ENCODE data around the gene TAS2R20.

Gene TAS2R20

DNA sequence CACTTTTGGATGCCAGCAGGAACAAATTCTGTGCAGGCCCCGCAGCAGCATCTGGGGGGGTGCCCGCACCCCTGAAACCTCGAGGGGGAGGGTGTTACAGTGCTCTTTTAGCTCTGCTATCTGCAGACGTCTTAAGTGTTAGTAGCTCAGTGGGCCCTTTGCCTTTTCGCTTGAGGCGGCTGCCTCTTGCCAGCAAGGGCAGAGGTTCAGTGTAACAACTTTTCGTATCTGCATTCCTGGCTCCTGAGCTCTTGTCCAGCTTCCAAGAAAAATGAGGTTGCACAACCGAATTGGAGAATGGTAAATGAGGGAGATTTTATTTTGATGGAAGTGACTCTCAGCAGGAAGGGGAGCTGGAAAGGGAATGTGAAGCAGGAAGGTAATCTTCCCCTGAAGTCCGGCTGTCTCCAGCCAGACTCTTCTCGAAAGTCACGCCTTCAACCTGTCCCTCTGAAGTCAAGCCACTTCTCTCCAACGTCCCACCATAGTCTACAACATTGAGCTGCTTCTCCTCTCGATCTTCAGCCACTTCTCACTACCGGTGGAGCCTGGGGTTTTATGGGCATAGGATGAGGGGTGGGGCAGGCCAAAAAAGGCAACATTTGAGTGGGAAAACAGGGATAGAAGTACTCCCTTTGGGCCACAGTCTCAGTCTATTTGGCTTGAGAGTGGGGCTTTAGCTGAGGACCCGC, 29.2 kb downstream of the TAS2R20 start:
- no peak for DNase-seq (ENCODE audit: extremely low spot score)
- ChIA-PET POLR2A (no interaction called here), CTCF (no interaction called here)
- TF ChIP-seq TARDBP (IDR thresholded peaks at IDR 0.05) (no peak), LEF1 (IDR thresholded peaks at IDR 0.05; ENCODE audit: borderline replicate concordance) (no peak), ARNT (IDR thresholded peaks at IDR 0.05) (no peak), HDGF (IDR thresholded peaks at IDR 0.05; ENCODE audit: borderline replicate concordance) (no peak), FOXA1 (IDR thresholded peaks at IDR 0.05) (no peak), FOXM1 (IDR thresholded peaks at IDR 0.05; ENCODE audit: borderline replicate concordance) (no peak), SUZ12 (IDR thresholded peaks at IDR 0.05) (no peak), NFRKB (IDR thresholded peaks at IDR 0.05) (no peak)
- TF ChIP-seq, protein P1, sequence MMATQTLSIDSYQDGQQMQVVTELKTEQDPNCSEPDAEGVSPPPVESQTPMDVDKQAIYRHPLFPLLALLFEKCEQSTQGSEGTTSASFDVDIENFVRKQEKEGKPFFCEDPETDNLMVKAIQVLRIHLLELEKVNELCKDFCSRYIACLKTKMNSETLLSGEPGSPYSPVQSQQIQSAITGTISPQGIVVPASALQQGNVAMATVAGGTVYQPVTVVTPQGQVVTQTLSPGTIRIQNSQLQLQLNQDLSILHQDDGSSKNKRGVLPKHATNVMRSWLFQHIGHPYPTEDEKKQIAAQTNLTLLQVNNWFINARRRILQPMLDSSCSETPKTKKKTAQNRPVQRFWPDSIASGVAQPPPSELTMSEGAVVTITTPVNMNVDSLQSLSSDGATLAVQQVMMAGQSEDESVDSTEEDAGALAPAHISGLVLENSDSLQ (IDR thresholded peaks at IDR 0.05) = no peak

DNA sequence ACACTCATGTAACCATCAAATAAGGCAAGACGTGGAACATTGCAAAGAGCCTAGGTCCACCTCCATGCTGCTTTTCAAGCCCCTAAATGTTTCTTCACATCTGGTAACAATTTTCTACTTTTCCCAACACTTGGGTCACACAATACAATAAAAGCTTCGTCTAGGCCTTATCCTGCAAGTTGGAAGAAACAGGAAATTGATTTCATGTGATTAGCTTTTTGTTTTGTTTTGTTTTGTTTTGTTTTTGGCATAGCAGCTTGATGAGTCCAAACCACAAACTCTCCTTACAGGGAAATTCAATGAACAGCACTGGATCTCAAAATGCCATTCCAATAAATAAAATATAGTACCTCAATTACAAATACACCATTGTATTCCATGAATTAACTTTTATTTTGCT, 30.7 kb downstream of the TAS2R20 start:
- ChIA-PET POLR2A (no interaction called here), CTCF (no interaction called here)
- DNase-seq (ENCODE audit: extremely low spot score) = no peak
- TF ChIP-seq HDGF (IDR thresholded peaks at IDR 0.05; ENCODE audit: borderline replicate concordance) (no peak), TARDBP (IDR thresholded peaks at IDR 0.05) (no peak), LEF1 (IDR thresholded peaks at IDR 0.05; ENCODE audit: borderline replicate concordance) (no peak)

DNA sequence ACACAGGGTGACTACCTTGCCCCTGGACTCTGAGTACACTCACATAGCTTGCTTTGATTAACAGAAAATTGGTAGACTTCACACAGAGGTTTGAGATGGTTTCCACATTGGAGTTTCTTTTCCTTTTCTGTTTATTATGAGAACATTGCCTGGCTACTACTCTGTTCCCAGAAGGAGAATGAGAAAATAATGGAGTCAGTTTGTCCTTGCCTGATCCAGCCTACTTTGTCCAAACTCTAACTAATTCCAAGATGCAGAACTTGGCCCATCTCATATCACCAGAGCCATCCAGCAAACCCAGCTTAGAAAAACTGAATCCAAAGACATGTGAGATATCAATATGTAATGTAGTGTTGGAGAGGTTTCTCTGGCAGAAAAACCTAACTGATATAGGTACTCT, 31.8 kb downstream of the TAS2R20 start:
- DNase-seq (ENCODE audit: extremely low spot score) = no peak
- POLR2A ChIA-PET = no interaction called here
- TF ChIP-seq TARDBP (IDR thresholded peaks at IDR 0.05) (no peak), HDGF (IDR thresholded peaks at IDR 0.05; ENCODE audit: borderline replicate concordance) (no peak)
- CTCF ChIA-PET = no interaction called here

DNA sequence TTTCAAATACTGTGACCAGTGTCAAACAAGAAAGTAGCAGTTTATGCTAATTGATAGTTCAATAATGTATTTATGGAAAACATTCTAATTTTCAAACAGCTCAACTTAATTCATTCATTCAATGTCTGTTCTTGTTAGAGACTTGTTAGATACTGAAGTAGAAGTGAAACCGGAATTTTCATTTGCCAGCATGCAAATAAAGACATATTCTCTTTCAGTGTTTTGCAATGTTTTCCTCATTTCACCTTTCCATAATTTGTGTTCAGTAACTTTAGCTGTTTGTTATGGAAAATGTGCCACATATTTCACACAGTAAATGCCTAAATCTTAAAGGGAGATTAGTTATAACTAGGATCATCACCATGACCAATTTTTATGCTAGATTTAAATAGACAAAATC, 32.6 kb downstream of the TAS2R20 start:
- POLR2A ChIA-PET = no interaction called here
- DNase-seq (ENCODE audit: extremely low spot score) = no peak
- no peak for TF ChIP-seq SP1 (IDR thresholded peaks at IDR 0.05)
- no peak for TF ChIP-seq ELF4 (IDR thresholded peaks at IDR 0.05)
- no peak for TF ChIP-seq CTBP1 (IDR thresholded peaks at IDR 0.05; ENCODE audit: borderline replicate concordance)
- TF ChIP-seq FOXK2 (IDR thresholded peaks at IDR 0.05) = no peak
- no peak for TF ChIP-seq ZNF384 (IDR thresholded peaks at IDR 0.05)
- TF ChIP-seq BHLHE40 (IDR thresholded peaks at IDR 0.05; ENCODE audit: borderline replicate concordance) = no peak
- TF ChIP-seq TARDBP (IDR thresholded peaks at IDR 0.05) = no peak
- no peak for TF ChIP-seq NFRKB (IDR thresholded peaks at IDR 0.05)
- TF ChIP-seq L3MBTL2 (conservative IDR thresholded peaks at IDR 0.05) = no peak
- TF ChIP-seq LEF1 (IDR thresholded peaks at IDR 0.05; ENCODE audit: borderline replicate concordance) = no peak
- no peak for TF ChIP-seq FOXM1 (IDR thresholded peaks at IDR 0.05; ENCODE audit: borderline replicate concordance)
- no peak for TF ChIP-seq FOXA1 (IDR thresholded peaks at IDR 0.05)
- no peak for TF ChIP-seq HDGF (IDR thresholded peaks at IDR 0.05; ENCODE audit: borderline replicate concordance)
- CTCF ChIA-PET = no interaction called here

DNA sequence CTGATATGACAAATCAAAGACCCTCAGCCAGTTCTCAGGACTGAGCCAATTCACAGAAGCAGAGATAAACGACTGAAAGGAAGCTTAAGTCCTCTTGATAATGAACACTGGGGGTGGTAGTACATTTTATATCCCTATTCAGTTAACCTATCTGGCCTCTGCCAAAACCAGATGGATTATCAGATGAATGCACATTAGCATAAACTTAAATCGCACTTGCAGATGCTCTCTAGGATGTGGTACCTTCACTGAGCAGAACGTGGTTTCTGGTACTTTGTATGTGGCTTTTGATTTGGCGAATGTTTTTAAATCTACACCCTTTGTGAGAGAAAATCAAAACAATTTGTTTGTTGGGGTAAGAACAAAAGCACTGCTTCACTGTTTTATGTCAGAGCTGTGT, 37.9 kb downstream of the TAS2R20 start:
- ChIA-PET POLR2A (no interaction called here), CTCF (no interaction called here)
- no peak for DNase-seq (ENCODE audit: extremely low spot score)
- TF ChIP-seq FOXM1 (IDR thresholded peaks at IDR 0.05; ENCODE audit: borderline replicate concordance) = no peak
- TF ChIP-seq NFRKB (IDR thresholded peaks at IDR 0.05) = no peak
- no peak for TF ChIP-seq CTBP1 (IDR thresholded peaks at IDR 0.05; ENCODE audit: borderline replicate concordance)
- TF ChIP-seq FOXK2 (IDR thresholded peaks at IDR 0.05) = no peak
- no peak for TF ChIP-seq FOXA1 (IDR thresholded peaks at IDR 0.05)
- no peak for TF ChIP-seq LEF1 (IDR thresholded peaks at IDR 0.05; ENCODE audit: borderline replicate concordance)
- TF ChIP-seq L3MBTL2 (conservative IDR thresholded peaks at IDR 0.05) = no peak
- no peak for TF ChIP-seq ELF4 (IDR thresholded peaks at IDR 0.05)
- TF ChIP-seq ZNF384 (IDR thresholded peaks at IDR 0.05) = no peak
- no peak for TF ChIP-seq SUZ12 (IDR thresholded peaks at IDR 0.05)
- no peak for TF ChIP-seq ARNT (IDR thresholded peaks at IDR 0.05)
- TF ChIP-seq HDGF (IDR thresholded peaks at IDR 0.05; ENCODE audit: borderline replicate concordance) = no peak
- TF ChIP-seq BHLHE40 (IDR thresholded peaks at IDR 0.05; ENCODE audit: borderline replicate concordance) = no peak

DNA sequence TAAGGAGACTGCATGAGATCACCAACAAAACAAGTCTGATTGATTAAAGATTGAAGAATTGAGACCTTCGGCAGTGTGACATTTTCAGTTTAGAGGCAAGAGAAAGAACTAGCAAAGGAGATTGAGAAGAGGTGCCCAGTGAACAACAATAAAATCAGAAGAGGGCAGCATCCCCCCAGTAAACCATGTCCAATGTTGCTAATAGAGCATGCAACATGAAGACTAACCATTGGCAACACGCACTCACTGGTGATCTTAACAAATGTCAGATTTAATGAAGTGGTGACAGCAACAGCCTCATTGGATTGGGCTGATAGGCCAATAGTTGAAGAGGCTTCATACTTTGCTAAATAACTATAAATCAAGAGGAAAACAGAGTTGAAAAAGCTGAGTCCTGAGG, 38.3 kb downstream of the TAS2R20 start:
- POLR2A ChIA-PET = no interaction called here
- no peak for TF ChIP-seq CTBP1 (IDR thresholded peaks at IDR 0.05; ENCODE audit: borderline replicate concordance)
- TF ChIP-seq SP1 (IDR thresholded peaks at IDR 0.05) = no peak
- no peak for TF ChIP-seq SUZ12 (IDR thresholded peaks at IDR 0.05)
- no peak for TF ChIP-seq HDGF (IDR thresholded peaks at IDR 0.05; ENCODE audit: borderline replicate concordance)
- no peak for TF ChIP-seq NFRKB (IDR thresholded peaks at IDR 0.05)
- no peak for TF ChIP-seq ZNF384 (IDR thresholded peaks at IDR 0.05)
- TF ChIP-seq BHLHE40 (IDR thresholded peaks at IDR 0.05; ENCODE audit: borderline replicate concordance) = no peak
- no peak for TF ChIP-seq L3MBTL2 (conservative IDR thresholded peaks at IDR 0.05)
- TF ChIP-seq LEF1 (IDR thresholded peaks at IDR 0.05; ENCODE audit: borderline replicate concordance) = no peak
- no peak for TF ChIP-seq ARNT (IDR thresholded peaks at IDR 0.05)
- TF ChIP-seq FOXM1 (IDR thresholded peaks at IDR 0.05; ENCODE audit: borderline replicate concordance) = no peak
- TF ChIP-seq, protein P1 (IDR thresholded peaks at IDR 0.05) = no peak
- TF ChIP-seq ELF4 (IDR thresholded peaks at IDR 0.05) = no peak
- TF ChIP-seq FOXA1 (IDR thresholded peaks at IDR 0.05) = no peak
- TF ChIP-seq FOXK2 (IDR thresholded peaks at IDR 0.05) = no peak
- no peak for TF ChIP-seq TARDBP (IDR thresholded peaks at IDR 0.05)
- no peak for DNase-seq (ENCODE audit: extremely low spot score)
- CTCF ChIA-PET = no interaction called here

DNA sequence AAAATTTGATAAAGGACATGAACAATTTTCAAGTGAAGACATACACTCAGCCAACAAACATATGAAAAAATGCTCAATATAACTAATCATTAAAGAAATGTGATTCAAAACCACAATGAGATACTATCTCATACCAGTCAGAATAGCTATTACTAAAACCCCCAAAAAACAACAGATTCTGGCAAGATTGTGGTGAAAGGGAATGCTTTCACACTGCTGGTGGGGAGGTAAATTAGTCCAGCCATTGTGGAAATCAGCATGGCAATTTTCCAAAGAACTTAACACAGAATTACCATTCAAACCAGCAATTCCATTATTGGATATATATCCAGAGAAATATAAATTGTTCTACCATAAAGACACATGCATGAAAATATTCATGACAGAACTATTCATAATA, 40.4 kb downstream of the TAS2R20 start:
- no peak for DNase-seq (ENCODE audit: extremely low spot score)
- TF ChIP-seq, protein P1 (IDR thresholded peaks at IDR 0.05) = no peak
- TF ChIP-seq LEF1 (IDR thresholded peaks at IDR 0.05; ENCODE audit: borderline replicate concordance) (no peak), TARDBP (IDR thresholded peaks at IDR 0.05) (no peak), HDGF (IDR thresholded peaks at IDR 0.05; ENCODE audit: borderline replicate concordance) (no peak), L3MBTL2 (conservative IDR thresholded peaks at IDR 0.05) (no peak), ELF4 (IDR thresholded peaks at IDR 0.05) (no peak), SP1 (IDR thresholded peaks at IDR 0.05) (no peak), SUZ12 (IDR thresholded peaks at IDR 0.05) (no peak), BHLHE40 (IDR thresholded peaks at IDR 0.05; ENCODE audit: borderline replicate concordance) (no peak), NFRKB (IDR thresholded peaks at IDR 0.05) (no peak), FOXA1 (IDR thresholded peaks at IDR 0.05) (no peak), ARNT (IDR thresholded peaks at IDR 0.05) (no peak), CTBP1 (IDR thresholded peaks at IDR 0.05; ENCODE audit: borderline replicate concordance) (no peak), ZNF384 (IDR thresholded peaks at IDR 0.05) (no peak), FOXK2 (IDR thresholded peaks at IDR 0.05) (no peak)
- ChIA-PET CTCF (no interaction called here), POLR2A (no interaction called here)

Data from HEK293T (cell line).